Measurements from ENCODE around the gene PNLIPRP2.

PNLIPRP2 gene

GRCh38 chr10:116648903-116649302 lies 28.1 kb downstream of the PNLIPRP2 start:
- Histone ChIP-seq H4K20me1 (ENCODE audit: low read depth, low read length) (no peaks in the 10 kb centered on the region), H3K36me3 (ENCODE audit: low read length) (no peaks in the 10 kb centered on the region), H2AFZ (ENCODE audit: low read depth, low read length, severe bottlenecking) (no peak overlapping the region), H3K9me2 (replicated peaks; ENCODE audit: insufficient read depth, low read length) (no peaks in the 10 kb centered on the region), H3K9me3 (ENCODE audit: insufficient read depth, low read length) (no peaks in the 10 kb centered on the region), H3K4me3 (ENCODE audit: insufficient read depth, low read length, poor library complexity, severe bottlenecking) (no peak overlapping the region), H3K9ac (ENCODE audit: low read length) (no peak overlapping the region), H3K27ac (ENCODE audit: low read depth, low read length) (no peak overlapping the region), H3F3A (ENCODE audit: insufficient read depth) (no peaks in the 10 kb centered on the region), H3K4me2 (ENCODE audit: low read depth, low read length, poor library complexity, severe bottlenecking) (no peak overlapping the region), H3K79me2 (ENCODE audit: insufficient read depth, low read length) (no peaks in the 10 kb centered on the region), H3K27me3 (ENCODE audit: low read length) (no peaks in the 10 kb centered on the region)
- TF ChIP-seq CTCF (IDR thresholded peaks at IDR 0.05; ENCODE audit: insufficient read depth, low read length, poor library complexity, severe bottlenecking) (no peak), EZH2phosphoT487 (conservative IDR thresholded peaks at IDR 0.05; ENCODE audit: low read length) (no peak)

GRCh38 chr10:116653885-116654284 lies 33.1 kb downstream of the PNLIPRP2 start:
- H3K9ac ChIP-seq (ENCODE audit: low read length), result no peak overlapping the region
- H3K36me3 ChIP-seq (ENCODE audit: low read length), result no peaks in the 10 kb centered on the region
- TF ChIP-seq CTCF (IDR thresholded peaks at IDR 0.05; ENCODE audit: insufficient read depth, low read length, poor library complexity, severe bottlenecking), result no peak
- TF ChIP-seq EZH2phosphoT487 (conservative IDR thresholded peaks at IDR 0.05; ENCODE audit: low read length), result no peak
- no peaks in the 10 kb centered on the region for H3K27me3 ChIP-seq (ENCODE audit: low read length)
- no peaks in the 10 kb centered on the region for H3K79me2 ChIP-seq (ENCODE audit: insufficient read depth, low read length)
- H3K9me2 ChIP-seq (replicated peaks; ENCODE audit: insufficient read depth, low read length), result no peaks in the 10 kb centered on the region
- no peaks in the 10 kb centered on the region for H4K20me1 ChIP-seq (ENCODE audit: low read depth, low read length)
- no peaks in the 10 kb centered on the region for H3F3A ChIP-seq (ENCODE audit: insufficient read depth)
- H3K27ac ChIP-seq (ENCODE audit: low read depth, low read length), result no peak overlapping the region
- no peak overlapping the region for H3K4me2 ChIP-seq (ENCODE audit: low read depth, low read length, poor library complexity, severe bottlenecking)
- H2AFZ ChIP-seq (ENCODE audit: low read depth, low read length, severe bottlenecking), result no peak overlapping the region
- H3K9me3 ChIP-seq (ENCODE audit: insufficient read depth, low read length), result no peaks in the 10 kb centered on the region
- no peak overlapping the region for H3K4me3 ChIP-seq (ENCODE audit: insufficient read depth, low read length, poor library complexity, severe bottlenecking)

GRCh38 chr10:116654816-116655215 lies 34.1 kb downstream of the PNLIPRP2 start:
- no peak for TF ChIP-seq EZH2phosphoT487 (conservative IDR thresholded peaks at IDR 0.05; ENCODE audit: low read length)
- TF ChIP-seq CTCF (IDR thresholded peaks at IDR 0.05; ENCODE audit: insufficient read depth, low read length, poor library complexity, severe bottlenecking), result no peak
- Histone ChIP-seq H3K9me3 (ENCODE audit: insufficient read depth, low read length) (no peaks in the 10 kb centered on the region), H2AFZ (ENCODE audit: low read depth, low read length, severe bottlenecking) (no peak overlapping the region), H3K4me3 (ENCODE audit: insufficient read depth, low read length, poor library complexity, severe bottlenecking) (no peak overlapping the region), H4K20me1 (ENCODE audit: low read depth, low read length) (no peaks in the 10 kb centered on the region), H3K9me2 (replicated peaks; ENCODE audit: insufficient read depth, low read length) (no peaks in the 10 kb centered on the region), H3K79me2 (ENCODE audit: insufficient read depth, low read length) (no peaks in the 10 kb centered on the region), H3K27me3 (ENCODE audit: low read length) (no peaks in the 10 kb centered on the region), H3K27ac (ENCODE audit: low read depth, low read length) (no peak overlapping the region), H3K36me3 (ENCODE audit: low read length) (no peaks in the 10 kb centered on the region), H3K9ac (ENCODE audit: low read length) (no peak overlapping the region), H3F3A (ENCODE audit: insufficient read depth) (no peaks in the 10 kb centered on the region), H3K4me2 (ENCODE audit: low read depth, low read length, poor library complexity, severe bottlenecking) (no peak overlapping the region)
